Keratinocyte (primary cell): ENCODE data around the gene ASB13. TPM values are rescaled to one million over a fixed set of nuclear protein-coding genes. Genes with fewer than 3 reads are reported as not detected.
A peak's percentile ranks its signal among the peaks of the same experiment; 100 is the strongest.

Source experiments
- DNase-seq: peaks from one replicate; pipeline ENCODE4 v3.0.0-alpha.2; 2011; ENCODE audit warnings: low read depth, missing footprints, low spot score
- FAIRE-seq: peaks from 2 replicates; lab custom pipeline; 2011; peaks lifted over from hg19 to GRCh38; lab: Jason Lieb, UNC
- H2AFZ ChIP-seq: 2 replicates; pipeline ENCODE4 v1.6.0; 2012; ENCODE audit warnings: low read length, control low read depth, inconsistent platforms; ENCODE audit not compliant: control insufficient read depth
- H3K27ac ChIP-seq: 2 replicates; pipeline ENCODE4 v1.5.1; 2011; ENCODE audit warnings: low read length; ENCODE audit not compliant: control insufficient read depth, insufficient read depth
- H3K27me3 ChIP-seq: 3 replicates; pipeline ENCODE4 v1.6.0; 2011; ENCODE audit warnings: low read length; ENCODE audit not compliant: control insufficient read depth, insufficient read depth; ENCODE audit errors: extremely low read depth
- H3K36me3 ChIP-seq, 2 experiments: 2 replicates in 1 of 2; 3 replicates in 1 of 2; pipeline ENCODE4 v1.5.1; 2011; ENCODE audit warnings: low read length in 2 of 2, mild to moderate bottlenecking in 1 of 2; ENCODE audit not compliant: control insufficient read depth in 2 of 2, insufficient read depth in 2 of 2; ENCODE audit errors: extremely low read depth in 1 of 2
- H3K4me1 ChIP-seq: 3 replicates; pipeline ENCODE4 v1.5.1; 2011; ENCODE audit warnings: low read length; ENCODE audit not compliant: control insufficient read depth, insufficient read depth; ENCODE audit errors: extremely low read depth
- H3K4me2 ChIP-seq: 3 replicates; pipeline ENCODE4 v1.6.0; 2011; ENCODE audit warnings: low read depth, low read length; ENCODE audit not compliant: control insufficient read depth, insufficient read depth; ENCODE audit errors: extremely low read depth
- H3K4me3 ChIP-seq, 3 experiments: fragments of 200-600 bp in 1 of 3; sonication (generic) in 1 of 3; 2 replicates in 2 of 3; 3 replicates in 1 of 3; pipeline ENCODE4 v1.5.1; 2011 to 2016; ENCODE audit warnings: low read length in 3 of 3, mild to moderate bottlenecking in 3 of 3, control low read depth in 2 of 3, inconsistent platforms in 1 of 3, low read depth in 1 of 3, mixed read lengths in 1 of 3, mixed run types in 1 of 3, moderate library complexity in 1 of 3; ENCODE audit not compliant: control insufficient read depth in 2 of 3, insufficient read depth in 2 of 3; ENCODE audit errors: extremely low read depth in 1 of 3
- H3K79me2 ChIP-seq: 2 replicates; pipeline ENCODE4 v1.6.0; 2012; ENCODE audit warnings: low read length; ENCODE audit not compliant: control insufficient read depth, insufficient read depth
- H3K9ac ChIP-seq: 3 replicates; pipeline ENCODE4 v1.6.0; 2011; ENCODE audit warnings: low read length; ENCODE audit not compliant: control insufficient read depth, insufficient read depth; ENCODE audit errors: extremely low read depth
- H3K9me1 ChIP-seq: 3 replicates; pipeline ENCODE4 v1.6.0; 2011; ENCODE audit warnings: low read length; ENCODE audit not compliant: control insufficient read depth, insufficient read depth; ENCODE audit errors: extremely low read depth
- H3K9me3 ChIP-seq: 2 replicates; pipeline ENCODE4 v1.5.1; 2012; ENCODE audit warnings: low read depth, low read length; ENCODE audit not compliant: control insufficient read depth
- H4K20me1 ChIP-seq: 3 replicates; pipeline ENCODE4 v1.6.0; 2011; ENCODE audit warnings: low read length; ENCODE audit not compliant: control insufficient read depth, insufficient read depth; ENCODE audit errors: extremely low read depth
- CTCF ChIP-seq, 3 experiments: IDR thresholded peaks in 1 of 3; conservative IDR thresholded peaks in 1 of 3; optimal IDR thresholded peaks in 1 of 3; 2 replicates in 2 of 3; 3 replicates in 1 of 3; pipeline versions ENCODE3 to v1.5.1; 2011; ENCODE audit warnings: low read length in 3 of 3, mild to moderate bottlenecking in 3 of 3, moderate library complexity in 2 of 3, control low read depth in 1 of 3, inconsistent platforms in 1 of 3; ENCODE audit not compliant: insufficient read depth in 2 of 3; ENCODE audit errors: extremely low read depth in 1 of 3
- EZH2 ChIP-seq: IDR thresholded peaks from one replicate; pipeline ENCODE4 v1.6.1; 2012; ENCODE audit warnings: inconsistent platforms, mild to moderate bottlenecking, low read length, moderate library complexity
- dilution Hi-C: fragments of 300-500 bp; cut with MboI; formaldehyde crosslinking; loops from one replicate; pipeline ENCODE4 v1.7.0; 2020; ENCODE audit warnings: low sequenced_read_pairs; ENCODE audit not compliant: extremely low pct_ligation_motif_present
- polyA plus RNA-seq, 5 experiments: library from polyadenylated mRNA; depleted of rRNA in 3 of 5; stranded (reverse) in 3 of 5; stranded (forward) in 1 of 5; unstranded in 1 of 5; fragments of >200 nt; gene quantifications; 1 replicate in 1 of 5; 2 replicates in 3 of 5; 3 replicates in 1 of 5; pipeline versions ENCODE4 v1.2.1 to v1.2.3, GENCODE V29; 2011 to 2012; ENCODE audit warnings: missing spikeins in 2 of 5, low read depth in 1 of 5, low replicate concordance in 1 of 5

Gene ASB13
- polyA plus RNA-seq, 1 donor (not counting 4 experiments of a cell fraction or from before 2014, with no cell fraction given) = 6.4 TPM

- dilution Hi-C loops = no loop called here
- peaks cover 6% of the 10 kb centered on the region for H3K79me2 ChIP-seq
- H3K9me3 ChIP-seq = no peaks in the 10 kb centered on the region
- DNase-seq (no peak), FAIRE-seq (no peak)
- H3K4me3 ChIP-seq = no peak overlapping the region
- no peak overlapping the region for H2AFZ ChIP-seq
- H3K4me1 ChIP-seq = peaks cover 38% of the 10 kb centered on the region
- H3K27me3 ChIP-seq = no peaks in the 10 kb centered on the region
- H3K9me1 ChIP-seq = no peaks in the 10 kb centered on the region
- H3K27ac ChIP-seq = no peak overlapping the region
- H3K36me3 ChIP-seq = no peaks in the 10 kb centered on the region
- H3K9ac ChIP-seq = no peak overlapping the region
- H3K4me2 ChIP-seq = no peak overlapping the region
- no peaks in the 10 kb centered on the region for H4K20me1 ChIP-seq
- TF ChIP-seq CTCF (optimal IDR thresholded peaks at IDR 0.05 in 1 of 3, IDR thresholded peaks at IDR 0.05 in 1 of 3, conservative IDR thresholded peaks at IDR 0.05 in 1 of 3; ENCODE audit: extremely low read depth in 1 of 3, insufficient read depth in 2 of 3, low read length in 3 of 3) (no peak), EZH2 (no peak)
Observed at GRCh38 chr10:5590816-5591215, 75.6 kb downstream of the ASB13 start.

GRCh38 chr10:5589661-5590511 is 76.5 kb downstream of the ASB13 start:
- no peaks in the 10 kb centered on the region for H3K27me3 ChIP-seq
- TF ChIP-seq EZH2 = no peak
- TF ChIP-seq CTCF (optimal IDR thresholded peaks at IDR 0.05 in 1 of 3, IDR thresholded peaks at IDR 0.05 in 1 of 3, conservative IDR thresholded peaks at IDR 0.05 in 1 of 3; ENCODE audit: extremely low read depth in 1 of 3, insufficient read depth in 2 of 3, low read length in 3 of 3) = peak in 2 of 3 experiments; percentile 21 to 22
- H3K4me3 ChIP-seq = no peak overlapping the region
- no peaks in the 10 kb centered on the region for H3K9me3 ChIP-seq
- no peak overlapping the region for H3K4me2 ChIP-seq
- DNase-seq (no peak), FAIRE-seq (no peak)
- peaks cover 37% of the 10 kb centered on the region for H3K4me1 ChIP-seq
- no peak overlapping the region for H2AFZ ChIP-seq
- no peaks in the 10 kb centered on the region for H4K20me1 ChIP-seq
- no peak overlapping the region for H3K9ac ChIP-seq
- H3K27ac ChIP-seq = no peak overlapping the region
- dilution Hi-C loops = no loop called here
- peaks cover under 1% of the 10 kb centered on the region for H3K79me2 ChIP-seq
- H3K9me1 ChIP-seq = no peaks in the 10 kb centered on the region
- no peaks in the 10 kb centered on the region for H3K36me3 ChIP-seq
